ENCODE measurements around the gene SETD2.

Gene SETD2

DNA sequence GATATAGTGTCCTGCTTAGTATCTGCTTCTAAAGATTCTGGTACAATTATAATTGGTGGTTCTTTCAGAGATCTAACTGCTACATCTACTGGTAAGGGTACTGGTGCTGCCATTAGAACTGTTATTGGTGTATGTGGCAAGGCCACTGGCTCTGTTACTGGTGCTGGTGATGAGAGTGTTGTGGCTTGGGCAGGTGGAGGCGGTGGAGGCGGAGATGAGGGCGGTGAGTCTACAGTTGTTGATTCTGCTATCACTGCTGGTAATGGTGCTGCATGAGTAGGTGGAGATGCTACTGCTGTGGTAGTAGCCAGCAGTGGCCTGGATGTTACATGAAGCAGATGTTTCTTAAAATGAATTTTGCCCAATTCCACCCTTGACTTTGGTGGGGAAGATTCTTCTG is 40.1 kb downstream of the SETD2 start:
- TF ChIP-seq YY1 (IDR thresholded peaks at IDR 0.05; ENCODE audit: low read depth): no peak
- no peak for TF ChIP-seq ZBTB7A (IDR thresholded peaks at IDR 0.05; ENCODE audit: low read depth)
- TF ChIP-seq, protein P1, sequence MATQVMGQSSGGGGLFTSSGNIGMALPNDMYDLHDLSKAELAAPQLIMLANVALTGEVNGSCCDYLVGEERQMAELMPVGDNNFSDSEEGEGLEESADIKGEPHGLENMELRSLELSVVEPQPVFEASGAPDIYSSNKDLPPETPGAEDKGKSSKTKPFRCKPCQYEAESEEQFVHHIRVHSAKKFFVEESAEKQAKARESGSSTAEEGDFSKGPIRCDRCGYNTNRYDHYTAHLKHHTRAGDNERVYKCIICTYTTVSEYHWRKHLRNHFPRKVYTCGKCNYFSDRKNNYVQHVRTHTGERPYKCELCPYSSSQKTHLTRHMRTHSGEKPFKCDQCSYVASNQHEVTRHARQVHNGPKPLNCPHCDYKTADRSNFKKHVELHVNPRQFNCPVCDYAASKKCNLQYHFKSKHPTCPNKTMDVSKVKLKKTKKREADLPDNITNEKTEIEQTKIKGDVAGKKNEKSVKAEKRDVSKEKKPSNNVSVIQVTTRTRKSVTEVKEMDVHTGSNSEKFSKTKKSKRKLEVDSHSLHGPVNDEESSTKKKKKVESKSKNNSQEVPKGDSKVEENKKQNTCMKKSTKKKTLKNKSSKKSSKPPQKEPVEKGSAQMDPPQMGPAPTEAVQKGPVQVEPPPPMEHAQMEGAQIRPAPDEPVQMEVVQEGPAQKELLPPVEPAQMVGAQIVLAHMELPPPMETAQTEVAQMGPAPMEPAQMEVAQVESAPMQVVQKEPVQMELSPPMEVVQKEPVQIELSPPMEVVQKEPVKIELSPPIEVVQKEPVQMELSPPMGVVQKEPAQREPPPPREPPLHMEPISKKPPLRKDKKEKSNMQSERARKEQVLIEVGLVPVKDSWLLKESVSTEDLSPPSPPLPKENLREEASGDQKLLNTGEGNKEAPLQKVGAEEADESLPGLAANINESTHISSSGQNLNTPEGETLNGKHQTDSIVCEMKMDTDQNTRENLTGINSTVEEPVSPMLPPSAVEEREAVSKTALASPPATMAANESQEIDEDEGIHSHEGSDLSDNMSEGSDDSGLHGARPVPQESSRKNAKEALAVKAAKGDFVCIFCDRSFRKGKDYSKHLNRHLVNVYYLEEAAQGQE (IDR thresholded peaks at IDR 0.05; ENCODE audit: low read depth): no peak
- TF ChIP-seq TEAD4 (IDR thresholded peaks at IDR 0.05): no peak
- no peak for TF ChIP-seq TAF1 (IDR thresholded peaks at IDR 0.05; ENCODE audit: low read depth)
- TF ChIP-seq CEBPB (IDR thresholded peaks at IDR 0.05): no peak
- TF ChIP-seq, protein P2, sequence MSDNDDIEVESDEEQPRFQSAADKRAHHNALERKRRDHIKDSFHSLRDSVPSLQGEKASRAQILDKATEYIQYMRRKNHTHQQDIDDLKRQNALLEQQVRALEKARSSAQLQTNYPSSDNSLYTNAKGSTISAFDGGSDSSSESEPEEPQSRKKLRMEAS (IDR thresholded peaks at IDR 0.05): no peak
- no peak for TF ChIP-seq EP300 (IDR thresholded peaks at IDR 0.05; ENCODE audit: borderline replicate concordance)

DNA sequence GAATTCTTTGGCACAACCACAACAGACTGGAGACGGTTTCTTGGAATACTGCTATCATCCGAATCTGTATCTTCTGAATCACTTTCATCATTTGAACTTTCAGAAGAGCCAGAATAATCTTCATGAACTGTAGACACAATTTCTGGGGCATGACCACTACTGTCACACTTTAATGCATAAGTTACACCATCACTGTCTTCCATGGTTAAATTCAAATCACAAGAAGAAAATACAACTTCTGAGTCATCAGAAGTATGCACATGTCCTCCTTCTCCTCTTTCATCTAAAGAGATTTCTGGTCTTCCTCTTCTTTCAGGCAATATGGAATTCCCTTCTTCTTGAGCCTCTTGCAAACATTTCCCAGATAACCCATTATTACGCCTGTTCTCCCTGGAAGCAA is 42.5 kb downstream of the SETD2 start:
- TF ChIP-seq RAD21 (IDR thresholded peaks at IDR 0.05; ENCODE audit: low read depth) (no peak), NFIC (IDR thresholded peaks at IDR 0.05) (no peak), TEAD4 (IDR thresholded peaks at IDR 0.05) (no peak), YY1 (IDR thresholded peaks at IDR 0.05; ENCODE audit: low read depth) (no peak), CREB1 (IDR thresholded peaks at IDR 0.05; ENCODE audit: low read depth) (no peak), CEBPB (IDR thresholded peaks at IDR 0.05) (no peak), EGR1 (IDR thresholded peaks at IDR 0.05) (no peak), ZBTB7A (IDR thresholded peaks at IDR 0.05; ENCODE audit: low read depth) (no peak), TCF12 (IDR thresholded peaks at IDR 0.05; ENCODE audit: low read depth) (no peak), FOXM1 (IDR thresholded peaks at IDR 0.05; ENCODE audit: borderline replicate concordance, low read depth) (no peak), TAF1 (IDR thresholded peaks at IDR 0.05; ENCODE audit: low read depth) (no peak), EP300 (IDR thresholded peaks at IDR 0.05; ENCODE audit: borderline replicate concordance) (no peak)
- TF ChIP-seq, protein P1 (IDR thresholded peaks at IDR 0.05; ENCODE audit: low read depth): no peak
- TF ChIP-seq, protein P2 (IDR thresholded peaks at IDR 0.05): no peak

DNA sequence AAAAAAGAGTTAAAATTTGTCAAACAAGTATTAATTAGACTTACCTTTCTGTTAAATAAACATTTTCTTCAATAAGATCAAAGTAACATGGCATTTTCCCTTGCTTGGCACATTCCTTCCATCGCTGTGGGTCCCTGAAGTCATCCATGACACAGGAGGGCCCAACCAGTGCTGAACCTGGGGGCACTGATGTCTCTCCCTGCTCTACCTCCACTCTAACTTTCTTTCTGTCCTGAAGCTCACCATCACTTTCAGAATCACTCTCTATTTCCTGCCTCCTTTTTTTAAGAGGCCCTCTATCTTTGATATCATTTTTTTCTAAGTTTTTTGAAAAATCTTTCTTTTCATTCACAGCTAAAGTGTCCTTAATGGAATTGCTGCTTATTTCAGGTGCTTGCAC is 43.8 kb downstream of the SETD2 start:
- TF ChIP-seq ZBTB7A (IDR thresholded peaks at IDR 0.05; ENCODE audit: low read depth): no peak
- TF ChIP-seq, protein P3, sequence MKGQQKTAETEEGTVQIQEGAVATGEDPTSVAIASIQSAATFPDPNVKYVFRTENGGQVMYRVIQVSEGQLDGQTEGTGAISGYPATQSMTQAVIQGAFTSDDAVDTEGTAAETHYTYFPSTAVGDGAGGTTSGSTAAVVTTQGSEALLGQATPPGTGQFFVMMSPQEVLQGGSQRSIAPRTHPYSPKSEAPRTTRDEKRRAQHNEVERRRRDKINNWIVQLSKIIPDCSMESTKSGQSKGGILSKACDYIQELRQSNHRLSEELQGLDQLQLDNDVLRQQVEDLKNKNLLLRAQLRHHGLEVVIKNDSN (IDR thresholded peaks at IDR 0.05): no peak
- TF ChIP-seq TEAD4 (IDR thresholded peaks at IDR 0.05): no peak
- no peak for TF ChIP-seq CEBPB (IDR thresholded peaks at IDR 0.05)

DNA sequence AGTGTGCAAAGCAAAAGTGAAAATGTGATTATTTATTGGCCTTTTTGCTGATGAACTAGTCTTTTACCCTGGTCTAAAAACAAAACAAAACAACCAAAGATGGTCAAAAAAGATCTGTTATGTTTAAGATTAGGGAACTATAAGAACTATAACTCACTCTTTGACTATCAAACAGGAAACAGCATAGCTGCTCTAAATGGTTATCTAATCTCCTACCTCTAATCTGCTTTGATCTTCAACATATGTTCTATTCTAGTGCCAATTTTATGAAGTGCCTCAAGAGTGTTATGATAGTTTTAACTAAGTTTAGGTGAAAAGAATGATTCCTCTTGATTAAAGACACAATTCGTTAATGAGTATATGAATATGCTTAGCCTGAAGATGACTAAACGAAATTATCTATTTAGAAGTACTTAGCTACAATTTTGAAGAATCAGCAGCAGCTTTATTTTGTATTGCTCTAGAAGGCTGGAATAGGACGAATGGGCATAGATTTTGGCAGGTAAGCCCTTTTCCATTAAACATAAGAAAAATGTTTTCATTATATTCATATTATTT is 46.0 kb downstream of the SETD2 start:
- TF ChIP-seq FOXM1 (IDR thresholded peaks at IDR 0.05; ENCODE audit: borderline replicate concordance, low read depth): no peak
- TF ChIP-seq TAF1 (IDR thresholded peaks at IDR 0.05; ENCODE audit: low read depth): no peak

DNA sequence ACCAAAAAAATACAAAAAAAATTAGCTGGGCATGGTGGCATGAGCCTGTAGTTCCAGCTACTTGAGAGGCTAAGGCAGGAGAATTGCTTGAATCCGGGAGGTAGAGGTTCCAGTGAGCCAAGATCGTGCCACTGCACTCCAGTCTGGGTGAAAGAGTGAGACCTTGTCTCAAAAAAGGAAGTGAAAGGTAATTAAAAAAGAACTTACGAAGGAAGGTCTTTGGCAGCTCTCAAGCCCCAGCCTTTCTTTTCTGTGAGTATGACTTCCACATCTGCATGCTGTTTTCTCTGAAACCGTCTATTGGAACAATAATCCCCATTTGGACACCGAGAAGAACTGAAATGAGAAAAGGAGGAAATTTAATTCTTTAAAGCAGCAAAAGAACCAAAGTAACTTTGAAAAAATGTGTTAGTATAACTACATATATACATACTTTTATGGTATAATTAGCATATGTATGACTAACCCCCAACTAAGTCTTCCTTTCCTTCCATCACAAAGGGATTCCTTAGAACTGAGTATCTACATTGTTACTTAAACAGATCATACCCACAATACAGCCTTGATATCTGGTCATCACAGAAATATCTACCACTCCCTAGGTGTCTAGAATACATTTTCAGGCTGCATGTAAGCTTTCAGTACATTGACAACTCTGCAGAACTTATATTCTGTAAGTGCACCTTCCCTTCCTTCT is 50.1 kb downstream of the SETD2 start:
- no peak for TF ChIP-seq RAD21 (IDR thresholded peaks at IDR 0.05; ENCODE audit: low read depth)

DNA sequence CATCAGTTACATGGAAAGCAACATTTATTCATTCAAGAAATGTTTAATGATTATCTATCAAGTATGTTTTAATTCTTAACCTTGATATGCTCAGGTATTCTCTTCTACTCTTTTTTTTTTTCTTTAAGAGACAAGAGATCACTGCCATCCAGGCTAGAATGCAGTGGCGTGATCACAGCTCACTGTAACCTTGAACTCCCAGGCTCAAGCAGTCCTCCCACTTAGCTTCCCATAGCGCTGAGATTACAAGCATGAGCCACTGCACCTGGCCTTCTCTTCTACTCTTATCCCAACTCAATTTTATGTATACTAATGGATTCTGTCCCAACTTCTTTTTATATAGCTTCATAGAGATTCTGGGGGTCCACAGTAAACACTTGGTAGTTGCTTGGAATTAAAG is 50.9 kb downstream of the SETD2 start:
- no peak for TF ChIP-seq EGR1 (IDR thresholded peaks at IDR 0.05)
- TF ChIP-seq TAF1 (IDR thresholded peaks at IDR 0.05; ENCODE audit: low read depth): no peak
- TF ChIP-seq, protein P1 (IDR thresholded peaks at IDR 0.05; ENCODE audit: low read depth): no peak
- TF ChIP-seq RAD21 (IDR thresholded peaks at IDR 0.05; ENCODE audit: low read depth): no peak
- no peak for TF ChIP-seq EP300 (IDR thresholded peaks at IDR 0.05; ENCODE audit: borderline replicate concordance)
